HCT116 (cell line): ENCODE results near the gene SC5D. TPM values are rescaled to one million over a fixed set of nuclear protein-coding genes. Genes with fewer than 3 reads are reported as not detected.
A peak's percentile ranks its signal among the peaks of the same experiment; 100 is the strongest.

Experiments used
- ATAC-seq: fragments of 200-7000 bp; cut with Tn5 transposase; 2 replicates; pipeline ENCODE4 v1.9.1; 2020; ENCODE audit warnings: mild to moderate bottlenecking, moderate library complexity
- BruUV-seq: library from RNA; stranded (reverse); fragments of 400-500 nt; replicated peaks from 2 replicates; lab custom pipeline; 2021; lab: Mats Ljungman, UMichigan
- CTCF ChIA-PET: fragments of 300-600 bp; sonication (Branson Sonifier 250); formaldehyde crosslinking; loops from one replicate; lab custom pipeline; 2021; ENCODE audit warnings: antibody characterized with exemption; lab: Charles Lee
- POLR2A ChIA-PET: fragments of 300-600, 350-600 bp; sonication (Branson Sonifier 250); formaldehyde crosslinking; loops from one replicate; lab custom pipeline; 2021; ENCODE audit warnings: antibody characterized with exemption; lab: Charles Lee
- RAD21 ChIA-PET, 2 experiments: fragments of 300-600 bp; sonication (Branson Sonifier 250); formaldehyde crosslinking; loops; one replicate each; lab custom pipeline; 2023; ENCODE audit warnings: low total read pairs in 2 of 2; ENCODE audit not compliant: uncharacterized antibody in 2 of 2, unreplicated experiment in 2 of 2, low non-redundant PET in 1 of 2; lab: Charles Lee
- DNase-seq: peaks from one replicate; pipeline ENCODE4 v3.0.0-alpha.2; 2010; ENCODE audit warnings: low read depth, low spot score
- H2AFZ ChIP-seq: fragments of 200-600 bp; shearing (Covaris generic), sonication (generic); 2 replicates; pipeline ENCODE4 v1.6.1; 2017; ENCODE audit warnings: low read depth, mixed run types, mixed read lengths, antibody characterized with exemption, low read length; ENCODE audit not compliant: poor library complexity, severe bottlenecking
- H3K27ac ChIP-seq: 2 replicates; pipeline ENCODE4 v1.5.1; 2012; ENCODE audit warnings: low read depth, low read length
- H3K27me3 ChIP-seq: fragments of 200-600 bp; sonication (generic); 2 replicates; pipeline ENCODE4 v1.6.1; 2016; ENCODE audit warnings: mixed run types, low read length, mixed read lengths; ENCODE audit not compliant: insufficient read depth
- H3K36me3 ChIP-seq, 2 experiments: fragments of 200-500 bp in 1 of 2; fragments of 200-600 bp in 1 of 2; sonication (Bioruptor generic) in 1 of 2; sonication (generic) in 1 of 2; 2 replicates each; pipeline versions ENCODE4 v1.5.1 to v1.6.1; 2014 to 2016; ENCODE audit warnings: low read length in 2 of 2, inconsistent platforms in 1 of 2, mixed read lengths in 1 of 2, mixed run types in 1 of 2; ENCODE audit not compliant: insufficient read depth in 2 of 2, control insufficient read depth in 1 of 2
- H3K4me1 ChIP-seq, 2 experiments: fragments of 200-600 bp in 1 of 2; sonication (generic) in 1 of 2; 2 replicates each; pipeline versions ENCODE4 v1.5.1 to v1.6.1; 2012 to 2017; ENCODE audit warnings: low read length in 2 of 2, inconsistent platforms in 1 of 2, mild to moderate bottlenecking in 1 of 2, mixed read lengths in 1 of 2, mixed run types in 1 of 2, moderate library complexity in 1 of 2; ENCODE audit not compliant: insufficient read depth in 2 of 2, control insufficient read depth in 1 of 2
- H3K4me2 ChIP-seq: fragments of 200-600 bp; sonication (generic); 2 replicates; pipeline ENCODE4 v1.6.1; 2017; ENCODE audit warnings: mixed run types, low read length, mixed read lengths
- H3K4me3 ChIP-seq, 2 experiments: fragments of 200-600 bp in 1 of 2; sonication (generic) in 1 of 2; replicated peaks in 1 of 2; 2 replicates each; pipeline ENCODE4 v1.5.1; 2011 to 2016; ENCODE audit warnings: low read length in 2 of 2, control low read depth in 1 of 2, low read depth in 1 of 2, mild to moderate bottlenecking in 1 of 2, mixed read lengths in 1 of 2, mixed run types in 1 of 2
- H3K79me2 ChIP-seq: fragments of 200-600 bp; sonication (generic); 2 replicates; pipeline ENCODE4 v1.6.1; 2017; ENCODE audit warnings: mild to moderate bottlenecking, mixed run types, low read length, moderate library complexity, mixed read lengths; ENCODE audit not compliant: insufficient read depth
- H3K9ac ChIP-seq: fragments of 200-600 bp; sonication (generic); 2 replicates; pipeline ENCODE4 v1.6.1; 2016; ENCODE audit warnings: low read length, mixed read lengths
- H3K9me2 ChIP-seq: fragments of 200-600 bp; sonication (generic), shearing (Covaris generic); 2 replicates; pipeline ENCODE4 v1.6.1; 2017; ENCODE audit warnings: mixed run types, mild to moderate bottlenecking, moderate library complexity; ENCODE audit not compliant: insufficient read depth
- H3K9me3 ChIP-seq, 2 experiments: fragments of 200-500 bp in 1 of 2; fragments of 200-600 bp in 1 of 2; sonication (Bioruptor generic) in 1 of 2; sonication (generic) in 1 of 2; 2 replicates each; pipeline ENCODE4 v1.6.1; 2014 to 2017; ENCODE audit warnings: low read length in 2 of 2, mixed read lengths in 2 of 2, inconsistent platforms in 1 of 2, low read depth in 1 of 2, mild to moderate bottlenecking in 1 of 2, mixed run types in 1 of 2, moderate library complexity in 1 of 2; ENCODE audit not compliant: control insufficient read depth in 1 of 2, insufficient read depth in 1 of 2
- H4K20me1 ChIP-seq: fragments of 200-600 bp; sonication (generic), shearing (Covaris generic); 2 replicates; pipeline ENCODE4 v1.6.1; 2017; ENCODE audit warnings: mixed run types, mild to moderate bottlenecking, moderate library complexity; ENCODE audit not compliant: insufficient read depth
- CBX3 ChIP-seq: IDR thresholded peaks from 2 replicates; pipeline ENCODE4 v1.6.1; 2012; ENCODE audit warnings: low read depth
- CTCF ChIP-seq, 3 experiments: fragments of 200-600 bp in 1 of 3; sonication (generic) in 1 of 3; IDR thresholded peaks in 2 of 3; conservative IDR thresholded peaks in 1 of 3; 2 replicates each; pipeline ENCODE4 v1.5.1; 2012 to 2017; ENCODE audit warnings: low read depth in 2 of 3, low read length in 2 of 3, antibody characterized with exemption in 1 of 3, borderline replicate concordance in 1 of 3, control low read depth in 1 of 3, mild to moderate bottlenecking in 1 of 3, mixed read lengths in 1 of 3, mixed run types in 1 of 3, moderate library complexity in 1 of 3; ENCODE audit not compliant: insufficient read depth in 1 of 3
- EGR1 ChIP-seq: IDR thresholded peaks from 2 replicates; pipeline ENCODE4 v1.6.1; 2012; ENCODE audit warnings: low read depth
- ELF1 ChIP-seq: IDR thresholded peaks from 2 replicates; pipeline ENCODE4 v1.6.1; 2012; ENCODE audit warnings: low read depth, borderline replicate concordance
- FOSL1 ChIP-seq: IDR thresholded peaks from 2 replicates; pipeline ENCODE4 v1.6.1; 2012; ENCODE audit warnings: low read depth
- JUND ChIP-seq: IDR thresholded peaks from 2 replicates; pipeline ENCODE4 v1.6.1; 2012
- MAX ChIP-seq: IDR thresholded peaks from 2 replicates; pipeline ENCODE4 v1.6.1; 2012
- POLR2A ChIP-seq: IDR thresholded peaks from 2 replicates; pipeline ENCODE4 v1.7.0; 2011; ENCODE audit warnings: borderline replicate concordance; ENCODE audit not compliant: insufficient read depth, insufficient read length; ENCODE audit errors: extremely low read depth
- RAD21 ChIP-seq: IDR thresholded peaks from 2 replicates; pipeline ENCODE4 v1.6.1; 2012; ENCODE audit warnings: low read depth, mild to moderate bottlenecking
- REST ChIP-seq: IDR thresholded peaks from 2 replicates; pipeline ENCODE4 v1.6.1; 2012; ENCODE audit warnings: low read depth
- SRF ChIP-seq: IDR thresholded peaks from 2 replicates; pipeline ENCODE4 v1.6.1; 2012; ENCODE audit warnings: low read depth
- TCF7L2 ChIP-seq: IDR thresholded peaks from 2 replicates; pipeline ENCODE4 v1.7.0; 2011; ENCODE audit warnings: borderline replicate concordance, inconsistent platforms; ENCODE audit not compliant: insufficient read depth, insufficient read length; ENCODE audit errors: extremely low read depth
- YY1 ChIP-seq: IDR thresholded peaks from 2 replicates; pipeline ENCODE4 v1.6.1; 2011; ENCODE audit warnings: low read length, low read depth, moderate library complexity, mild to moderate bottlenecking; ENCODE audit not compliant: insufficient replicate concordance; ENCODE audit errors: extremely low read depth
- intact Hi-C: fragments of 100-400 bp; cut with micrococcal nuclease; formaldehyde crosslinking; loops from 2 replicates; pipeline ENCODE4 v1.10.0; 2022
- total RNA-seq: library from RNA; stranded (reverse); gene quantifications from one replicate; pipeline ENCODE4 v1.2.1, GENCODE V29; 2021; ENCODE audit not compliant: unreplicated experiment

The SC5D gene
- total RNA-seq, 1 experiment from 2014 or later, result 24.1 TPM

GRCh38 chr11:121249039-121249663 lies 43.4 kb upstream of the SC5D start:
- ATAC-seq (peak; percentile 84), DNase-seq (peak; percentile 24)
- no peaks in the 10 kb centered on the region for H4K20me1 ChIP-seq
- no peaks in the 10 kb centered on the region for H3K9me2 ChIP-seq
- intact Hi-C loops, result loop anchor here (1.0 kb wide), 1 partner anchor 342 kb away; no protein-coding TSS in a partner anchor
- no peaks in the 10 kb centered on the region for H3K79me2 ChIP-seq
- POLR2A ChIA-PET, result no interaction called here
- no TSS peak for BruUV-seq
- no peaks in the 10 kb centered on the region for H3K27me3 ChIP-seq
- RAD21 ChIA-PET, result no interaction called here
- TF ChIP-seq EGR1 (peak; percentile 24; the same call in 1 of the 2 replicates), CTCF (IDR thresholded peaks at IDR 0.05 in 2 of 3, conservative IDR thresholded peaks at IDR 0.05 in 1 of 3; ENCODE audit: borderline replicate concordance in 1 of 3, insufficient read depth in 1 of 3, low read depth in 2 of 3, low read length in 2 of 3) (peak; percentile 59 to 73 (median 71); a peak in 5 of 6 replicates), SRF (no peak), RAD21 (peak; percentile 53), FOSL1 (no peak)
- H3K9ac ChIP-seq, result no peak overlapping the region
- no peaks in the 10 kb centered on the region for H3K36me3 ChIP-seq
- H3K4me3 ChIP-seq, result peak overlapping the region in 1 of 2 experiments; percentile 29; a peak in 1 of 4 replicates
- peak overlapping the region; percentile 62 for H3K4me2 ChIP-seq
- H3K9me3 ChIP-seq, result peaks cover 0 to under 1% of the 10 kb centered on the region in 2 experiments; a peak in 1 of 4 replicates
- no peak overlapping the region for H3K27ac ChIP-seq
- peaks cover 0 to 5% of the 10 kb centered on the region in 2 experiments; a peak in 2 of 4 replicates for H3K4me1 ChIP-seq
- CTCF ChIA-PET, result interaction anchor here (1.8 kb wide), 1 partner anchor 342 kb away, joined by 6 read pairs; no protein-coding TSS in a partner anchor
- peak overlapping the region; percentile 99 for H2AFZ ChIP-seq

- Histone ChIP-seq H3K9me3 (peaks cover 0 to 3% of the 10 kb centered on the region in 2 experiments; a peak in 1 of 4 replicates), H3K4me1 (peaks cover 0 to 5% of the 10 kb centered on the region in 2 experiments; a peak in 2 of 4 replicates), H3K4me3 (no peak overlapping the region), H3K27ac (no peak overlapping the region), H3K4me2 (no peak overlapping the region), H3K36me3 (no peaks in the 10 kb centered on the region), H3K9ac (no peak overlapping the region), H4K20me1 (no peaks in the 10 kb centered on the region), H3K27me3 (no peaks in the 10 kb centered on the region), H3K79me2 (no peaks in the 10 kb centered on the region), H3K9me2 (no peaks in the 10 kb centered on the region), H2AFZ (no peak overlapping the region)
- POLR2A ChIA-PET, result no interaction called here
- TF ChIP-seq JUND (no peak), ELF1 (no peak), CBX3 (no peak), MAX (no peak), FOSL1 (no peak), EGR1 (no peak), YY1 (no peak), POLR2A (no peak), TCF7L2 (no peak), REST (no peak)
- no peak for ATAC-seq
- intact Hi-C loops, result no loop called here
- no TSS peak for BruUV-seq
- no peak for DNase-seq
- RAD21 ChIA-PET, result no interaction called here
- CTCF ChIA-PET, result interaction anchor here (1.0 to 1.8 kb wide), 2 partner anchors 56 to 341 kb away, joined by 3 to 6 read pairs; no protein-coding TSS in a partner anchor
These were observed 41.7 kb upstream of the SC5D start for GRCh38 chr11:121250843-121251242.
